SK-N-SH treated with all-trans-retinoic acid at 6 μM for 48 hours (cell line): Measurements from ENCODE around the gene PRR29.

Experiments
- ATAC-seq: fragments of 200-7000 bp; cut with Tn5 transposase; 3 replicates; pipeline ENCODE4 v1.9.1; 2020; ENCODE audit warnings: mild to moderate bottlenecking, moderate library complexity
- ARNTL ChIP-seq: fragments of 450-650 bp; formaldehyde crosslinking; IDR thresholded peaks from 2 replicates; pipeline ENCODE4 v1.5.0; 2020; ENCODE audit warnings: low read depth, mild to moderate bottlenecking, moderate library complexity, borderline replicate concordance
- BACH2 ChIP-seq: fragments of 250-450 bp; sonication (Bioruptor Pico); IDR thresholded peaks from 2 replicates; pipeline ENCODE4 v1.9.0; 2021; ENCODE audit warnings: mild to moderate bottlenecking, borderline replicate concordance
- ESRRG ChIP-seq: fragments of 250-450 bp; sonication (Bioruptor Pico); IDR thresholded peaks from 2 replicates; pipeline ENCODE4 v1.6.1; 2021; ENCODE audit warnings: mild to moderate bottlenecking
- GLIS3 ChIP-seq: fragments of 250-450 bp; sonication (Bioruptor Pico); IDR thresholded peaks from 2 replicates; pipeline ENCODE4 v1.5.0; 2020; ENCODE audit warnings: mild to moderate bottlenecking, moderate library complexity
- ISL1 ChIP-seq: fragments of 250-450 bp; sonication (Bioruptor Pico); IDR thresholded peaks from 2 replicates; pipeline ENCODE4 v2.1.2; 2022; ENCODE audit warnings: mild to moderate bottlenecking, moderate library complexity
- OSR1 ChIP-seq: fragments of 250-450 bp; sonication (Bioruptor Pico); IDR thresholded peaks from 2 replicates; pipeline ENCODE4 v1.8.0; 2022; ENCODE audit warnings: moderate library complexity, mild to moderate bottlenecking, inconsistent platforms
- PPARA ChIP-seq: fragments of 250-450 bp; sonication (Bioruptor Pico); IDR thresholded peaks from 2 replicates; pipeline ENCODE4 v1.5.0; 2020; ENCODE audit warnings: mild to moderate bottlenecking, borderline replicate concordance
- RARB ChIP-seq: fragments of 250-450 bp; sonication (Bioruptor Pico); IDR thresholded peaks from 2 replicates; pipeline ENCODE4 v1.8.0; 2021; ENCODE audit warnings: mild to moderate bottlenecking, moderate library complexity
- SNAI2 ChIP-seq: fragments of 250-450 bp; sonication (Bioruptor Pico); IDR thresholded peaks from 2 replicates; pipeline ENCODE4 v1.5.0; 2020; ENCODE audit warnings: mild to moderate bottlenecking, moderate library complexity
- TCF4 ChIP-seq: fragments of 250-450 bp; sonication (Bioruptor Pico); IDR thresholded peaks from 2 replicates; pipeline ENCODE4 v1.8.0; 2021; ENCODE audit warnings: mild to moderate bottlenecking, moderate library complexity, borderline replicate concordance
- TOX ChIP-seq: fragments of 250-450 bp; sonication (Bioruptor Pico); IDR thresholded peaks from 2 replicates; pipeline ENCODE4 v1.8.0; 2021; ENCODE audit warnings: mild to moderate bottlenecking, moderate library complexity, borderline replicate concordance
- ZC3H10 ChIP-seq: fragments of 250-450 bp; sonication (Bioruptor Pico); IDR thresholded peaks from 2 replicates; pipeline ENCODE4 v1.5.1; 2021; ENCODE audit warnings: mild to moderate bottlenecking, moderate library complexity
- ZFP3 ChIP-seq: fragments of 250-450 bp; sonication (Bioruptor Pico); IDR thresholded peaks from 2 replicates; pipeline ENCODE4 v1.5.0; 2020; ENCODE audit warnings: mild to moderate bottlenecking, moderate library complexity
- ZFP30 ChIP-seq: fragments of 450-650 bp; formaldehyde crosslinking; IDR thresholded peaks from 2 replicates; pipeline ENCODE4 v1.5.0; 2022; ENCODE audit warnings: mild to moderate bottlenecking, moderate library complexity
- ZNF565 ChIP-seq: fragments of 450-650 bp; formaldehyde crosslinking; conservative IDR thresholded peaks from 2 replicates; pipeline ENCODE4 v1.5.0; 2020; ENCODE audit warnings: low read depth, mild to moderate bottlenecking, moderate library complexity
- ZNF70 ChIP-seq: fragments of 450-650 bp; formaldehyde crosslinking; IDR thresholded peaks from 2 replicates; pipeline ENCODE4 v1.5.0; 2020; ENCODE audit warnings: mild to moderate bottlenecking, moderate library complexity
- ZNF8 ChIP-seq: fragments of 450-650 bp; formaldehyde crosslinking; IDR thresholded peaks from 2 replicates; pipeline ENCODE4 v1.5.0; 2020; ENCODE audit warnings: mild to moderate bottlenecking, moderate library complexity
- TF ChIP-seq, protein P1 (sequence below): fragments of 250-450 bp; sonication (Bioruptor Pico); IDR thresholded peaks from 2 replicates; pipeline ENCODE4 v1.5.1; 2021; ENCODE audit warnings: mild to moderate bottlenecking, moderate library complexity
- TF ChIP-seq, protein P2 (sequence below): fragments of 250-450 bp; sonication (Bioruptor Pico); IDR thresholded peaks from 2 replicates; pipeline ENCODE4 v1.8.0; 2021; ENCODE audit warnings: low read depth, mild to moderate bottlenecking, moderate library complexity, borderline replicate concordance
- TF ChIP-seq, protein P3 (sequence below): fragments of 250-450 bp; sonication (Bioruptor Pico); IDR thresholded peaks from 2 replicates; pipeline ENCODE4 v1.5.0; 2020; ENCODE audit warnings: mild to moderate bottlenecking, moderate library complexity
- TF ChIP-seq, protein P4 (sequence below): fragments of 250-450 bp; sonication (Bioruptor Pico); IDR thresholded peaks from 2 replicates; pipeline ENCODE4 v1.8.0; 2020; ENCODE audit warnings: mild to moderate bottlenecking, moderate library complexity, borderline replicate concordance
- TF ChIP-seq, protein P5 (sequence below): fragments of 250-450 bp; sonication (Bioruptor Pico); IDR thresholded peaks from 2 replicates; pipeline ENCODE4 v1.5.1; 2020; ENCODE audit warnings: low read depth, mild to moderate bottlenecking, moderate library complexity

PRR29 gene

DNA sequence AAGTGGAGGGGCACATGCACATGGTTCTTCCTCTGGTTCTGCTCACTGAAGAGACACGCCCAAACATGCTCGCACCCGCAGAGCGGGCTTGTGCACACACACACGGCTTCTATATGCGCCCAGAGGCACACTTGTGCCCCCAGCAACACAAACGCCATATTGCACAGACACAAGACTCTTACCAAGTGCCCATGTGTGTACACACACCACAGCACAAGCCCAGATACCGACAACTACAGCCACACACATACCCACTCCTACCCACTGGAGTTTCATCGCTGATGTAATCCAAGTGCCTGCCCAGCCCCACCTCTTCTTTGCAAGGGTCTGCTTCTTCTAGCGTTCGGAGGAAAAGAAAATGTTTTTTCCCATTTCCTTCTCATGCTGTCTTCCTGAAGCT lies 6.5 kb upstream of the PRR29 start:
- TF ChIP-seq, protein P1, sequence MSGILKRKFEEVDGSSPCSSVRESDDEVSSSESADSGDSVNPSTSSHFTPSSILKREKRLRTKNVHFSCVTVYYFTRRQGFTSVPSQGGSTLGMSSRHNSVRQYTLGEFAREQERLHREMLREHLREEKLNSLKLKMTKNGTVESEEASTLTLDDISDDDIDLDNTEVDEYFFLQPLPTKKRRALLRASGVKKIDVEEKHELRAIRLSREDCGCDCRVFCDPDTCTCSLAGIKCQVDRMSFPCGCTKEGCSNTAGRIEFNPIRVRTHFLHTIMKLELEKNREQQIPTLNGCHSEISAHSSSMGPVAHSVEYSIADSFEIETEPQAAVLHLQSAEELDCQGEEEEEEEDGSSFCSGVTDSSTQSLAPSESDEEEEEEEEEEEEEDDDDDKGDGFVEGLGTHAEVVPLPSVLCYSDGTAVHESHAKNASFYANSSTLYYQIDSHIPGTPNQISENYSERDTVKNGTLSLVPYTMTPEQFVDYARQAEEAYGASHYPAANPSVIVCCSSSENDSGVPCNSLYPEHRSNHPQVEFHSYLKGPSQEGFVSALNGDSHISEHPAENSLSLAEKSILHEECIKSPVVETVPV (CRISPR knock-in tag): no peak
- TF ChIP-seq, protein P2, sequence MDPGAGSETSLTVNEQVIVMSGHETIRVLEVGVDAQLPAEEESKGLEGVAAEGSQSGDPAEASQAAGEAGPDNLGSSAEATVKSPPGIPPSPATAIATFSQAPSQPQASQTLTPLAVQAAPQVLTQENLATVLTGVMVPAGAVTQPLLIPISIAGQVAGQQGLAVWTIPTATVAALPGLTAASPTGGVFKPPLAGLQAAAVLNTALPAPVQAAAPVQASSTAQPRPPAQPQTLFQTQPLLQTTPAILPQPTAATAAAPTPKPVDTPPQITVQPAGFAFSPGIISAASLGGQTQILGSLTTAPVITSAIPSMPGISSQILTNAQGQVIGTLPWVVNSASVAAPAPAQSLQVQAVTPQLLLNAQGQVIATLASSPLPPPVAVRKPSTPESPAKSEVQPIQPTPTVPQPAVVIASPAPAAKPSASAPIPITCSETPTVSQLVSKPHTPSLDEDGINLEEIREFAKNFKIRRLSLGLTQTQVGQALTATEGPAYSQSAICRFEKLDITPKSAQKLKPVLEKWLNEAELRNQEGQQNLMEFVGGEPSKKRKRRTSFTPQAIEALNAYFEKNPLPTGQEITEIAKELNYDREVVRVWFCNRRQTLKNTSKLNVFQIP (CRISPR knock-in tag): no peak
- TF ChIP-seq ESRRG (CRISPR knock-in tag) (no peak), ZFP3 (CRISPR knock-in tag) (no peak)
- ATAC-seq: no peak

DNA sequence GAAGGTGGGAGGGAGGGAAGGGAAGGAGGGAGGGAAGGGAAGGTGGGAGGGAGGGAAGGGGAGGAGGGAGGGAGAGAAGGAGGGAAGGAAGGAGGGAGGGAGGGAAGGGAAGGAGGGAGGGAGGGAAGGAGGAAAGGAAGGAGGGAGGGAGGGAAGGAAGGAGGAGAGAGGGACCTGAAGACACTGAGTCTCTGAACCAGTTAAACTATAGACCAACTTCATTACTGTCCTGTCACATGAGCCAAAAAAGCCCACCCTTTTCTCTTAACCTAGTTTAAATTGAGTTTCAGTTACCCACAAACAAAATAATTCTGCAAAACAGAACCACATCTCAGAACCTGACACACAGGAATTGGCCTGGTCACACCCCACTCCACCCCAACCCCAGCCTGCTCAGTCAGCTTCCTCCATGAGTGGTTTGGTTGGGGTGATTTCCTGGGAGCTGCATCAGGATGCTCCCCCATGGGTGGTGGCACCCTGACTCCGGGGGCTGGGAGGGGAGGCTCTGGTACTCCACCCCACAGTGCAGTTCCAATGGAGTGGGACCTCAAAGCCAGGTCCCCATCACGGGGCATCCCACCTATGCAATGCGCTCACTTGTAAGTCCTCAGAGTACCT lies 4.7 kb upstream of the PRR29 start:
- no peak for ATAC-seq
- TF ChIP-seq BACH2 (no peak), ZNF8 (CRISPR knock-in tag) (no peak), TOX (CRISPR knock-in tag) (no peak), ZFP30 (CRISPR knock-in tag) (no peak), ESRRG (CRISPR knock-in tag) (no peak), PPARA (CRISPR knock-in tag) (no peak), SNAI2 (CRISPR knock-in tag) (no peak), ARNTL (CRISPR knock-in tag) (no peak), ZNF70 (CRISPR knock-in tag) (no peak), ZNF565 (no peak), OSR1 (CRISPR knock-in tag) (no peak)
- TF ChIP-seq, protein P3, sequence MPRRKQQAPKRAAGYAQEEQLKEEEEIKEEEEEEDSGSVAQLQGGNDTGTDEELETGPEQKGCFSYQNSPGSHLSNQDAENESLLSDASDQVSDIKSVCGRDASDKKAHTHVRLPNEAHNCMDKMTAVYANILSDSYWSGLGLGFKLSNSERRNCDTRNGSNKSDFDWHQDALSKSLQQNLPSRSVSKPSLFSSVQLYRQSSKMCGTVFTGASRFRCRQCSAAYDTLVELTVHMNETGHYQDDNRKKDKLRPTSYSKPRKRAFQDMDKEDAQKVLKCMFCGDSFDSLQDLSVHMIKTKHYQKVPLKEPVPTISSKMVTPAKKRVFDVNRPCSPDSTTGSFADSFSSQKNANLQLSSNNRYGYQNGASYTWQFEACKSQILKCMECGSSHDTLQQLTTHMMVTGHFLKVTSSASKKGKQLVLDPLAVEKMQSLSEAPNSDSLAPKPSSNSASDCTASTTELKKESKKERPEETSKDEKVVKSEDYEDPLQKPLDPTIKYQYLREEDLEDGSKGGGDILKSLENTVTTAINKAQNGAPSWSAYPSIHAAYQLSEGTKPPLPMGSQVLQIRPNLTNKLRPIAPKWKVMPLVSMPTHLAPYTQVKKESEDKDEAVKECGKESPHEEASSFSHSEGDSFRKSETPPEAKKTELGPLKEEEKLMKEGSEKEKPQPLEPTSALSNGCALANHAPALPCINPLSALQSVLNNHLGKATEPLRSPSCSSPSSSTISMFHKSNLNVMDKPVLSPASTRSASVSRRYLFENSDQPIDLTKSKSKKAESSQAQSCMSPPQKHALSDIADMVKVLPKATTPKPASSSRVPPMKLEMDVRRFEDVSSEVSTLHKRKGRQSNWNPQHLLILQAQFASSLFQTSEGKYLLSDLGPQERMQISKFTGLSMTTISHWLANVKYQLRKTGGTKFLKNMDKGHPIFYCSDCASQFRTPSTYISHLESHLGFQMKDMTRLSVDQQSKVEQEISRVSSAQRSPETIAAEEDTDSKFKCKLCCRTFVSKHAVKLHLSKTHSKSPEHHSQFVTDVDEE: no peak

DNA sequence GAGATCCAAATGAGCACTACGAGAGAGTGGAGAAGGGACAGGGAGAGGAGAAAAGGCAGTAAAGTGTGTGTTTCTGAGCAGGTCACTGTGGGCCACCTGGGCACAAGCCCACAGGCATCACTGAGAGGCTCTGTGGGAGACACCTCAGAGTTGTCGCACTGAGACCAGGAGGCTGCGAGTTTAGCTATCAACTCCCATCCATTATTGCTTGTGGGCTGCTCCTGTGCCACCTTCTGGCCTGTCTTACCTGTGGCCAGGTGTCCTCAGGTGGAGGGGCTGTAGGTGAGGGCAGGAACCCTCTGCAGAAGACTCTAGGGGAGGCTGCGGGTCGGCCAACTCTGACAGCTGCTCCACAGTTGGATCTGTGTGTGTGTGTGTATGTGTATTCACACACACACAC lies 2.5 kb upstream of the PRR29 start:
- ATAC-seq: no peak
- TF ChIP-seq, protein P1 (CRISPR knock-in tag): no peak
- TF ChIP-seq, protein P4, sequence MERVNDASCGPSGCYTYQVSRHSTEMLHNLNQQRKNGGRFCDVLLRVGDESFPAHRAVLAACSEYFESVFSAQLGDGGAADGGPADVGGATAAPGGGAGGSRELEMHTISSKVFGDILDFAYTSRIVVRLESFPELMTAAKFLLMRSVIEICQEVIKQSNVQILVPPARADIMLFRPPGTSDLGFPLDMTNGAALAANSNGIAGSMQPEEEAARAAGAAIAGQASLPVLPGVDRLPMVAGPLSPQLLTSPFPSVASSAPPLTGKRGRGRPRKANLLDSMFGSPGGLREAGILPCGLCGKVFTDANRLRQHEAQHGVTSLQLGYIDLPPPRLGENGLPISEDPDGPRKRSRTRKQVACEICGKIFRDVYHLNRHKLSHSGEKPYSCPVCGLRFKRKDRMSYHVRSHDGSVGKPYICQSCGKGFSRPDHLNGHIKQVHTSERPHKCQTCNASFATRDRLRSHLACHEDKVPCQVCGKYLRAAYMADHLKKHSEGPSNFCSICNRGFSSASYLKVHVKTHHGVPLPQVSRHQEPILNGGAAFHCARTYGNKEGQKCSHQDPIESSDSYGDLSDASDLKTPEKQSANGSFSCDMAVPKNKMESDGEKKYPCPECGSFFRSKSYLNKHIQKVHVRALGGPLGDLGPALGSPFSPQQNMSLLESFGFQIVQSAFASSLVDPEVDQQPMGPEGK (CRISPR knock-in tag): no peak
- TF ChIP-seq, protein P5, sequence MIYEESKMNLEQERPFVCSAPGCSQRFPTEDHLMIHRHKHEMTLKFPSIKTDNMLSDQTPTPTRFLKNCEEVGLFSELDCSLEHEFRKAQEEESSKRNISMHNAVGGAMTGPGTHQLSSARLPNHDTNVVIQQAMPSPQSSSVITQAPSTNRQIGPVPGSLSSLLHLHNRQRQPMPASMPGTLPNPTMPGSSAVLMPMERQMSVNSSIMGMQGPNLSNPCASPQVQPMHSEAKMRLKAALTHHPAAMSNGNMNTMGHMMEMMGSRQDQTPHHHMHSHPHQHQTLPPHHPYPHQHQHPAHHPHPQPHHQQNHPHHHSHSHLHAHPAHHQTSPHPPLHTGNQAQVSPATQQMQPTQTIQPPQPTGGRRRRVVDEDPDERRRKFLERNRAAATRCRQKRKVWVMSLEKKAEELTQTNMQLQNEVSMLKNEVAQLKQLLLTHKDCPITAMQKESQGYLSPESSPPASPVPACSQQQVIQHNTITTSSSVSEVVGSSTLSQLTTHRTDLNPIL: no peak
- TF ChIP-seq TOX (CRISPR knock-in tag): no peak
- TF ChIP-seq BACH2: no peak
- no peak for TF ChIP-seq RARB
- TF ChIP-seq PPARA (CRISPR knock-in tag): no peak
- no peak for TF ChIP-seq ESRRG (CRISPR knock-in tag)
- no peak for TF ChIP-seq ZC3H10 (CRISPR knock-in tag)
- no peak for TF ChIP-seq ZFP30 (CRISPR knock-in tag)
- TF ChIP-seq, protein P3: no peak
- no peak for TF ChIP-seq SNAI2 (CRISPR knock-in tag)
- TF ChIP-seq ZNF70 (CRISPR knock-in tag): no peak
- TF ChIP-seq GLIS3 (CRISPR knock-in tag): no peak
- TF ChIP-seq ZNF8 (CRISPR knock-in tag): no peak
- TF ChIP-seq ISL1 (CRISPR knock-in tag): no peak
- no peak for TF ChIP-seq TCF4 (CRISPR knock-in tag)
- no peak for TF ChIP-seq ZNF565
